ENCODE data around the gene SPEG. TPM values are rescaled to one million over a fixed set of nuclear protein-coding genes. Genes with fewer than 3 reads are reported as not detected.

Gene SPEG
- total RNA-seq, 1 experiment from 2014 or later = 30.7 TPM

- no peaks in the 10 kb centered on the region for H3F3A ChIP-seq (ENCODE audit: low read length, unreplicated experiment)
- no peak overlapping the region for H3K9ac ChIP-seq (ENCODE audit: low read length)
- intact Hi-C loops (cut with micrococcal nuclease) = no loop called here
- H3K9me2 ChIP-seq (replicated peaks; ENCODE audit: low read length) = no peaks in the 10 kb centered on the region
- no peaks in the 10 kb centered on the region for H3K27me3 ChIP-seq (ENCODE audit: low read length)
- H3K27ac ChIP-seq (ENCODE audit: low read length) = no peak overlapping the region
- H3K36me3 ChIP-seq (ENCODE audit: low read depth, low read length) = no peaks in the 10 kb centered on the region
- CTCF ChIA-PET = no interaction called here
- DNase-seq = no peak
- H3K9me3 ChIP-seq (ENCODE audit: low read length) = no peaks in the 10 kb centered on the region
- ATAC-seq = no peak
- no TSS peak for BruUV-seq (replicated peaks)
- POLR2A ChIA-PET (ENCODE audit: unreplicated experiment) = no interaction called here
- H3K4me1 ChIP-seq (ENCODE audit: insufficient read depth, low read length) = 0 out of 2 replicates have a peak, but pooled peaks cover 4% of the 10 kb centered on the region
- no peak overlapping the region for H3K4me2 ChIP-seq (ENCODE audit: low read length)
- no peak overlapping the region for H3K4me3 ChIP-seq (ENCODE audit: low read length)
- TF ChIP-seq EZH2 (IDR thresholded peaks at IDR 0.05; ENCODE audit: low read length, unreplicated experiment) (no peak), EZH2phosphoT487 (IDR thresholded peaks at IDR 0.05; ENCODE audit: borderline replicate concordance, low read length) (no peak), CTCF (conservative IDR thresholded peaks at IDR 0.05; ENCODE audit: low read depth, low read length) (no peak)
- H3K79me2 ChIP-seq (ENCODE audit: low read length) = no peaks in the 10 kb centered on the region
- no peak overlapping the region for H2AFZ ChIP-seq (ENCODE audit: low read length)
- H4K20me1 ChIP-seq (ENCODE audit: low read length) = no peaks in the 10 kb centered on the region
Observed at GRCh38 chr2:219480004-219480403, 45.4 kb downstream of the SPEG start.

GRCh38 chr2:219482674-219483405 lies 48.2 kb downstream of the SPEG start:
- no peaks in the 10 kb centered on the region for H3K9me2 ChIP-seq (replicated peaks; ENCODE audit: low read length)
- no peak overlapping the region for H2AFZ ChIP-seq (ENCODE audit: low read length)
- POLR2A ChIA-PET (ENCODE audit: unreplicated experiment) = interaction anchor here (0.6 kb wide), 1 partner anchor 81 kb away, joined by 4 read pairs; no protein-coding TSS in a partner anchor
- no peak overlapping the region for H3K27ac ChIP-seq (ENCODE audit: low read length)
- CTCF ChIA-PET = interaction anchor here (1.0 kb wide), 1 partner anchor 13 kb away, joined by 4 read pairs; no protein-coding TSS in a partner anchor
- H3K36me3 ChIP-seq (ENCODE audit: low read depth, low read length) = no peaks in the 10 kb centered on the region
- no peaks in the 10 kb centered on the region for H3K9me3 ChIP-seq (ENCODE audit: low read length)
- intact Hi-C loops (cut with micrococcal nuclease) = no loop called here
- no peak overlapping the region for H3K9ac ChIP-seq (ENCODE audit: low read length)
- TF ChIP-seq EZH2 (IDR thresholded peaks at IDR 0.05; ENCODE audit: low read length, unreplicated experiment) = no peak
- TF ChIP-seq EZH2phosphoT487 (IDR thresholded peaks at IDR 0.05; ENCODE audit: borderline replicate concordance, low read length) = no peak
- TF ChIP-seq CTCF (conservative IDR thresholded peaks at IDR 0.05; ENCODE audit: low read depth, low read length) = no peak
- no peaks in the 10 kb centered on the region for H3F3A ChIP-seq (ENCODE audit: low read length, unreplicated experiment)
- no peak overlapping the region for H3K4me2 ChIP-seq (ENCODE audit: low read length)
- no peaks in the 10 kb centered on the region for H4K20me1 ChIP-seq (ENCODE audit: low read length)
- BruUV-seq (replicated peaks) = no TSS peak
- ATAC-seq (no peak), DNase-seq (no peak)
- no peaks in the 10 kb centered on the region for H3K79me2 ChIP-seq (ENCODE audit: low read length)
- 0 out of 2 replicates have a peak, but pooled peaks cover 4% of the 10 kb centered on the region for H3K4me1 ChIP-seq (ENCODE audit: insufficient read depth, low read length)
- no peak overlapping the region for H3K4me3 ChIP-seq (ENCODE audit: low read length)
- no peaks in the 10 kb centered on the region for H3K27me3 ChIP-seq (ENCODE audit: low read length)

Measured in PC-3 (cell line).